UCSD-AML1 (cell line): ENCODE results near the gene CTDSP2.

Experiments used
- DNase-seq: peaks from one replicate; lab custom pipeline; 2025; ENCODE audit not compliant: unreplicated experiment; lab: John Stamatoyannopoulos, UW

Gene CTDSP2

DNA sequence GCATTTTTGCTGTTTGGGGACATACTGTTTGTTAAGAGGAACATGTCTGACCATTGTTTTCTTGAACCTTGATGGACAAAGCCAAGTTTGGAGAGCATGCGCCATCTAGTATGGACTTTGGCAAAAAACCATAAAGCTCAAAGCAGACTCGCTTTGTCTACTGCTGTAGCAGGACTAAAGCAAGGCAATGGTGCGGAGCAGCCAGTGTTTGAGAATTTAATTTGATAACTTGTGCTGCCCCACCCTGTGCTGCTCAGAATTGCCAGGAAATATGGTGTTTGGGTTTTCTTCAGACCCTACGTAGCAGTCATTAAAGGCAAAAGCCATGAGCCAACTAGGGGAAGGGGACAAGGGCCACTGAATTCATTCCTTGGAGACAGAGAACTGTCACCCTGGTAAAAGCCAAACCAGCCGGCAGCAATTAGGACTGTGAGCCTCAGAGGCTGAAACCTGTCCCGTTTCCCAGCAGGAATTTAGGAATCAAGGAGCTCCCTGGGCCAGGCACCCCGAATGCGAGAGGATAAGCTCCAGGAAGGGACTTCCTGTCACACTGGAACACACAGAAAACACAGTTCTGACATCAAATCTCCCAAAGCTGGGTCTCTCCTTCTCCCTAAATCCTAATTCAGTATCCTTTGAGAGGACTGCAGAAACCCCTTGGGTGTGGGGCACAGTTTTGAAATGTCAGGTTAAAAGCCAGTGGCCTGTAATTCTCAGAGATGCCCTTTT lies 29.1 kb downstream of the CTDSP2 start:
- no peak for DNase-seq

DNA sequence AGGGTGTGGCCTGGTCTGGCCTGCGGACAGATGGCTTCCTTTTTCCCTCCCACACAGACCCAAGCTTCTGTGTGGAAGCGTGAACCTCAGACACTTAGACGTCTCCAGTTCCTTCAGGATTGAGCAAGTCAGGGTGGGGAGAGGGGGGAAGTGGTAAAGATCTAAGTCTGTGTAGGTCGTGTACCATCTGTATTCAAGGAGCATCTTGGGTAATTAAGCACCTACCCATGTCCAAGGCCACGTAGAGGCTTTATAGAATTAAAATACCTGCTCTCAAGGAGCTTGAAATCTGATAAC lies 29.7 kb downstream of the CTDSP2 start:
- DNase-seq = peak; percentile 58

DNA sequence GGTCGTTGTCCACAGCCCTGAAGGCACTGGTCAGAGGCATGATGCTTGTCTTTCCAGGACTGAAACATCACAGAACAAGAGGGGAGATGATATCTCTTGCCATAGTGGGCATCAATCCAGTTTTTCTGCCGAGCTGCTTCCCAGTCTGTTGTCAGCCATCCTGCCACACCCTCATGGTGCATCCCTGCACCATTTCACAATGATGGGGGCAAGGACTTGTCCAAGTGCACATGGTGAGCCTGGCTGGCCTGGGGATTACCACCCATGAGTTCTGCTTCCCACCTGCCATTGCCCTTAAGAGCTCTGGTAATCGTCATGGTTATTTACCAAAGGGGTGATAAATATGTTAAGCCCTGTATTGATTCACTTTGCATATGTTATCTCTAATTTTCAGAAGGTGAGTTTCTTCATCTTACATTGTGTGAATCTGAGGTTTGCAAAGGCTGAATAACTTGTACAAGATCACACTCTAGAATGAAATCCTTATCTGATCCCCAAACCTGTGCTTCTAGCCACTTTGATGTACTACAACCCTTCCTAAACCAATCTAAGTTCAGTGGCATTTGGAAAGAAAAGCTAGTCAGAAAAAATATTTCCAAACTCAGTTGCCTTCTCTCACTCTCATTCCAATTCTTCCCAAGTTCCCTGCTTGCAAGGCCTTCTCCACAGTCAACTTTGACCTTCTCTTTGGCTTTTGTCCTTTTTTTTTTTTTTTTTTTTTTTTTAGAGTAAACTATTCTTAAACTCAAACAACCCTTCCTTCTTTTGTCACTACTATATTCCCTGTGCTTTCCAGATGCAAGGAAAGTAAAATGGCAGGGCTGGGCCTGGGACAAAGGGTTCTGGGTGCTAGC lies 30.3 kb downstream of the CTDSP2 start:
- DNase-seq = no peak

DNA sequence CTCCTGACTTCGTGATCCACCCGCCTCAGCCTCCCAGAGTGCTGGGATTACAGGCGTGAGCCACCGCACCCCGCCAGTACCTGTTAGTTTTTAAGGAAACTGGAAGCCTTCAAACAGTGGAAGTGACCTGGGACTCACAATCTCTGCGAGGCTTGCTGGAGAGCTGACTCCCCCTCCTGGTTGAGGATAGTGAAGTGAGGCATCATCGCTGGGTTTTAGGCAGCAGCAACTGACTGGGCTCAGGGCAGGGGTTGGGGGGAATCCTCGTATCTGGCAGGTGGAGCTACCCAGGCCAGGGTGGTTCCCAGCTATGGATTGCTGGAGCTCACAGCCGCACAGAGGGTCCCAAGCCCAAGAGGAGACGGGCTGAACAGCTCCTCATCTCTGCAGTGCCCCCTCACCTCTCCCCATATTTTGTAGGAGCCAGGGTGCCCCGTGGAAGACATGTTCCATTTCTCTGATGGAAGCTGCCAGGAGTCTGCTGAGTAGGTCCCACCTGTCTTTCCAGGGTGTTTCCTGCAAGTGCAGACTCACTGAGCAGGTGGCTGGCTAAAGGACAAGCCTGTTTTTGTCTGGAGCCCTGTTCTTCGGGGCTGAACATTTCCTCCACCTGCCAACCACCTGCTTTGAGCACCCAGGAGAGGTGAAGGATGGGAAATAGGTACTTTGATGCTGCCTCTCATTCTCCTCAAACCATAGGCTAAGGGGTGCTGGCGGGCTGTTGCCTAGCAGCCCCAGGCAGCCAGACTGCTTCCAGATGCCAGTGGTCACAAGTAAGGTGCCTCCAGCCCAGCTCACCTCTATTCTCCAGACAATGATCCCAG lies 31.1 kb downstream of the CTDSP2 start:
- no peak for DNase-seq

DNA sequence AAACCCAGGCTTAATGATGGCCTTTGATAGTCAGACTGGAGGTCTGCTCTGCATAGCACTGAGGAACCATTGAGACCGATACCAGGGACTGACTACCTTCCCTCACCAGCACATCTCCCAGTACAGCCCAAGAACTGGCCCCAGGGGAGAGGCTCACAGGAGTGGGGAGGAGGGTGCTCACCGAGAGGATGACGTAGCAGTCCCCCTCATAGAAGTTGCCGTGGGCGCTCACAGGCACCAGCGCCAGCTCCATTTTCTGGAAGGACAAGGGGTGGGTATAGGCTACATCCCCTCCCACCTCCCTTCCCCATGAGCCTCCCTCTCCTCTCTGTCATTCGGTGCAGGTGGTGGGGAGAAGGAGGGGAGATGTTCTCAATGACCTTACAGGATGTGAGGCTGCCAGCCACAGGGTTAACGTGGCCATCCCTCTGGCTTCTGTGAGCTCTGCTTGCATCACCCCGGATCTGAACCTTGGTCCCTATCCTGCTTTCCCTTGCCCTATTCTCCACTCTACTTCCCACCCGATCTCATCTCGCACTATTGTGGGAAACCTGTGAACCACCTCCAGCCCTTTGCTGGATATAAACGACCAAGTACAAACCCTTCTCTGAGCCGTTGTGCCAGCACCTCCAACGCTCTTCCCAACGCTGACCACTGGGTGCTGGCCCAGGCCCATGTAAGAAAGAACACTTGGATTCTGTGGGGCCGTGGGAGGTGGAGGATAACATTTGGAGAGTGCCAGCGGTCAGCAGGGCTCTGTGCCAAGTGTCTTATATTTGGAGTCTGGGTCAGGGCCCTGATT lies 32.4 kb downstream of the CTDSP2 start:
- no peak for DNase-seq

DNA sequence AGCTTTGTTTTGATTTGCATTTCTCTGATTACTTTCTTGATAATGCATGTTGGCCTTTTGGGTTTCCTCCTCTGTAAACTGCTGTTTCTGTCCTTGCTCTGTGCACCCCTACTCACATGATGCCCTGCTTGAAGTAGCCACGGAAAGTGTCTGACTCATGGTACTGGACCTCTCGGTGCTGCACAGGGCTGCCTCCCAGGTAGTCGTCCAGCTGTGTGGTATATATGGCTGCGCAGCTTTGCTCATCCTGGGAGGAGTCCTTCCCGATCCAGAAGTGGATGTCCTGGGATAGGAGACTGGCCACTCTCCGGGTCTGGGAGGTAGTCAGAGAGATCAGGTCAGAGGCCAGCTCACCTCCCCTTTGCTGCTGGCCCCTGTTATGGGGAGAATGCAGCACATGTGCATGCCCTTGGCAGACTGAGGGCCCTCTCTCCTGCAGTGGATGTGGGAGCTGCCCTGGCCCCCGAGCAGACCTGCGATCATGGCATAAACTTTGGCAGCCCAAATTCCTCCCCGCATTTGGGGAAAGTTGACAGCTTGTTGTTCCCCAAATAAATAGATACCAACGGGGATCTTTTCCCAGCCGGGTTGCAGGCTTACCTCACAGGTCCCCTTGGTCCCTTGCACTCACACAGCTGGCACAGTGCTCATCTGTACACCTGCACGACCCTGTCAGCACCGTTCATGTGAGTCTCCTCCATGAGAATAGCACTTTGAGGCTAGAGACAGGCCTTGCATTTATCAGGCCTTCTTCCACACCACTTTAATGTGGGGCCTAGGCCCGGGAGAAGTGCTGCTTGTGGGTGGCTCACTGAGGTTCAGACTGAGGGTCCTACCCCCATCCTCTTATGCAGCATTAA lies 33.2 kb downstream of the CTDSP2 start:
- DNase-seq = no peak

DNA sequence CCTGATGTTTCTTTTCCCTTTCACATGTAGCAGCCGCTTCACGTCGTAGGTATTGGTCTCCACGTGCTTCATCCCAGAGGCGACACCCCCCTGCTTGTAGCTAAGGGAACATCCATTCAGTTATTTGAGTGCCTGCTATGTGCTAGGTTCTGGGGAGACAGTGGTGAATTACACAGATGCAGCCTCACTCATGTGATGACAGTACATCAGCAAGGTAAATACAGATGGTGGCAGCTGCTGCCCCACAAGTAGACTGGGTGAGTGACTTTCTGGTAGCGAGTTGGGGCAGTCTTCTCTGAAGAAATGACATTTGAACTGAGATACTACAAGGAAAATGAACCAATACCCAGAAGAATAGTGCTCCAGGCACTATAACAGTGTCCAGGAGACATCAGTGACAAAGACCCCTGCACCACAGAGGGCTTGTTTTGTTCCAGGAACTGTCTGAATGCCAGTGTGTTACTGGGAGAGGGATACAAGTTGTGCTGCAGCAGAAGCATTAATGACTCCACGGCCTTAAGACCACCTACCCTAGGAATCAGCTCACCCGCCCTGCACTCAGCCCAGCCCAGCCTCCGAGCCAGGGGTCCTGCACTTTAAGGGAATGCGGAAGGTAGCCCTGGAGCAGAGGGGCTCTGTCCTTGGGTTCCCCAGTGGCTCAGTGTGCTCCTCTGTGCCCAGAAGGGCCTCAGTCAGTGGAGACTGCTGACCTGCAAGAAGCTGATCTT lies 35.3 kb downstream of the CTDSP2 start:
- DNase-seq = no peak

DNA sequence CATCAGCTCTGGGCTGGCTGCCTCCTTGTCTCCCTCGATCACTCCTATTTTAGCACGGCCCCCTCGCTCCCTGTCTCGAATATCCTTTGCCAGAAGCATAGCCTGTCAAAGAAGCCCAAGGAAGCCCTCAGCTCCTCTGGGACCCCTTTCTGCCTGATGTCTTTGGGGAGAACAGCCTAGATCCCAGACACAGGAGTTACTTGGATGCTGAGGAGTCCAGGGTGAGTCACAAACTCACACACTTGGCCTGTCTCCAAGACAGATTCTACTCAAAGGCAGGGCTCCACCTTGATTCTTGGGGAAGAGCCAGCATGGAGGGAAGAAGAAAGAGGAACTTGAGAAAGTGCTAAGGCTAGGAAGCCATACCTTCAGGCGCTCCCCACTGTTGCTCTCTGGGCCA lies 36.1 kb downstream of the CTDSP2 start:
- no peak for DNase-seq

DNA sequence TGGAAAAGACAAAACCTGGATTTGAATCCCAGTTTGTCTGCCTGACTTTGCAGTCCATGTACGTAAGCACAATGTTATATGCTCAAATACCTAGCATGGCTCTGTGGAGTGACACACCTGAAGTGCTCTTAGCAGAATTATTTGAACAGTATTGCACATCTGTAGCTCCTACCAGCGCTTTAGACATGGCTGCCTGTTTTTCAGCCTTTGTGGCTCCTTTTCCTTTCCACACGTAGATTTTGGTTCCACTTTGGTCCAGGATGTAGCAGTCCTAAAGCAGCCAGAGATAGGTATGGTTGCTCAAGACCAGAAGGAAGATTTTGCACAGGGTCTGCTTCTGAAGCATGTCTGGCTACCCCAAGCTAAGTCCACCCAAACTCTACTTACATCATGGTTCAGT lies 37.1 kb downstream of the CTDSP2 start:
- no peak for DNase-seq

DNA sequence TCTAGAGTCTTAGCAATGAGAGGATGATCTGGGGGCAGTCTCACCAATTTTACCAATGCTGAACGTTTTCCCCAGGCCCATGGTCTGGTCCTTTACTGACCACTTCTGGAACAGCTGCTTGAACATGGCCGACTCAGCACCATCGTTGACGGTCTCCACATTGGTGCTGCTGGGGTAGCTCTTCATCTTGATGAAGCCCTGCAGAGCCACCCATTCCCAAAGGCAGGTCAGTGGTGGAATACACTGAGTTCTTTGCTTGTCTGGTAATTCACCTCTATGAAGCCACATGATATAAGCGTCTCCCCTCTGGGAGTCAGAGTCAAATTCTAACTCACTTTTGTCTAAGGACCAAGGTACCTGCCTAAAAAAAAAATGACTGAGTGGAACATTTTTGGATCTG lies 38.2 kb downstream of the CTDSP2 start:
- DNase-seq = no peak

DNA sequence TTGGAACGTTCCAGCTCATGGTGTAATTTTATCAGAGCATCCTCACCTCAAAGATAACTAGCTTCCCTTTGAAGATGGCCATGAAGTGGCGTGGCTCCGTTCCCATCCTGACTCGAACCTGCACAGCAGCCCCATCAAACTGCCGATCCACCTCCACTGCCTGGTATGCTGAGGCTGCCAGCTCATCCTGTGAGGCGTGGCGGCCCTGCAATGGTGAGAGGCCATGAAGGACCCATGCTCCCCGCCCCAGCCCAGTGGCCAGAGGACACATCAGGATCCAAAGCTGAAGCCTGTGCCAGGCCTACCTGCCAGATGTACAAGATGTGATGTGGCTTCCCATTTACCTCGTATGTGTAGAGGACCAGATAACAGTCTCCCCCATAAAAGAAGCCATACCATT lies 39.2 kb downstream of the CTDSP2 start:
- DNase-seq = no peak

DNA sequence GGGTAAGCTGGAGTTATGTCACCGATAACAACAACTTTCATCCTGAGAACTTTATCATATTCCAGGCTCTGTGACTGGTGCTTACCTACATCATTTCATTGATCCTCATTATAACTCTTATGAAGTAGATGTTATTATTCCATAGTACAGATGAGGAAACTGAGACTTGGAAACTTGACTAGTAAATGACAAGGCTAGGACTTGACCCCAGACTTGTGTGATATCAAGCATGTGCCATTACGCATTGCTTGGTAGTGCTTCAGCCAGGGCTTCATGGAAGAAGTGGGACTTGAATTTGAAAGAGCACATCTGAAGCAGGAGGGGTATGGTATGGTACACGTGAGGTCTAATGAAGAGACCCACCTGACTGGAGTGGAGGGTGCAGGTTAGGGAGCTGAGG lies 39.9 kb downstream of the CTDSP2 start:
- no peak for DNase-seq

DNA sequence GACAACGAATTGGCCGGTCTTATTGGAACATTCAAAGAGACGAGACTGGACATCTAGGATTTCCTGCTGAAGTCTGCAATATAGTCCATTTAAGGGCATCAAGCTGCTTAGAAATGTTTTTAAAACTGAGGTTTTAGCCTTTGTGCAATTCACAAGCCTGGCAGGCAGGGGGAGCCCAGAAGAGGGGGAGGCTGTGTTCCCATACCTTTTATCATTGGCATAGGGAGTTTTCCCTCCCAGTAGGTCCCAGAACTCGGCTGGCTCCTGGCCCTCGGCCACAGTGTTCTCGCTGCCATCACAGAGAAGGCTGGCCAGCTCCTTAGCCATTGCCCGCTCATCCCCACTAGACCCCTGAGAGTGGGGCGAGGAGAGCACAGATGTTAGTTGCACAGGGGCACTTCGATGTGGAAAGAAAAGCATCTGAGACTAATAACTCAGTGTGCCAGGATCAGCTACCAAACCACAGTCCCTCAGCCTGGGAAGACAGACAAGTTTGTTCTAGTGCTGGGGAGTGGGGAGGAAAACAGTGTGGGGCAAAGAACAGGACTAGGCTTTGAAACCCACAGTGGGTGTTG lies 43.1 kb downstream of the CTDSP2 start:
- DNase-seq = peak; percentile 32

DNA sequence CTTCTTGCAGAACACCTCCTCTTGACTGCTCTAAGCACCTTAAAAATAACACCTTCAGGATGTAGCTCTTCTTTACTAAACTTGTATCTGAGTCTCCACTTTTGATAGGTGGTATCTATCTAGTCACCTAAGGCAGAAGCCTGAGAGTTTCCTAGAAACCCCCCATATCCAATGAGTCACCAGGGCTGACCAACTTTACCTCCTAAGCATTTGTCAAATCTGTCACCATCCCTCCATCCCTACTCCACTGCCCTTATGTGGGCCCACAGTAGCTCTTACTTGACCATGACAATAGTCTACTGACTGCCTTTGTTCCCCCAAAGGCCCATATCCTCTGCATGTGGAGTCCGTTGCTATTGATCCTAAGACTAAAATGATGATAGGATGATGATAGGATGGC lies 43.9 kb downstream of the CTDSP2 start:
- DNase-seq = no peak

DNA sequence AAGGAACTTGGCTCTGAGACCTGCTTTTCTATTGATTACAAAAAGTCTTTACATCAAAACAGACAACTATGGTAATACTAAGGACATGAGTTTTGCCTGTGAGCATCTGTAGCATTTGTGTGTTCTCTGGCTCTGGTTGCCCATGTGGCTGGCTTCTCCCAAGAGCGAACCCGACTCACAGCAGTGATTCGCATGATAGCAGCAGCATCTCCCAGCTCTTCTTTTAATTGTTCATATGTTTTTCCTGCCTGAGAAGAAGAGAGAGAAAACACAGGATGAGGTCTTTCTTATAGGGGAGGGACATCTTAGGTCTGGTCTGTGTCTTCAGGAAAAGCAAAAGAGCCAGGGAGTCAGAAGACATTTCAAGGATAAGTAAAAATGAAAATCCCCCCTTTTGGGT lies 45.6 kb downstream of the CTDSP2 start:
- no peak for DNase-seq

DNA sequence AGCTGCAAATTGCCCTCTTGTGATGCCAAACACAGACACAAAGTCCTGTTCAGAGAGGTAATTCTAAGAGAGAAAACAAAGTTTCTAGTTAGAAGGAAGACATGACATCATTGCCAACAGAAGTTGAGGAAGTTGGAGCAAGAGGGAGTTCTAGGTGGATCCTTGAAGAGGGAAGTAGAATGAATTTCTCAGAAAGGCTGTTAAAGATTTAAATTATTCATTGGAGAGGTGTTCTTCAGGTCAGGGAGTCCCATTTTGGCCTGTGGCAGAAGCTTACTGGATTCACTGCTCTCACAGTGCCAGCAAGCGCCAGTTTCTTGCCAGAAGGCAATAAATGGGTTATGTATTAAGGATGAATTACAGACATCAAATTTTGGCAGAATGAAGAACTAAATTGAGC lies 48.6 kb downstream of the CTDSP2 start:
- DNase-seq = no peak

DNA sequence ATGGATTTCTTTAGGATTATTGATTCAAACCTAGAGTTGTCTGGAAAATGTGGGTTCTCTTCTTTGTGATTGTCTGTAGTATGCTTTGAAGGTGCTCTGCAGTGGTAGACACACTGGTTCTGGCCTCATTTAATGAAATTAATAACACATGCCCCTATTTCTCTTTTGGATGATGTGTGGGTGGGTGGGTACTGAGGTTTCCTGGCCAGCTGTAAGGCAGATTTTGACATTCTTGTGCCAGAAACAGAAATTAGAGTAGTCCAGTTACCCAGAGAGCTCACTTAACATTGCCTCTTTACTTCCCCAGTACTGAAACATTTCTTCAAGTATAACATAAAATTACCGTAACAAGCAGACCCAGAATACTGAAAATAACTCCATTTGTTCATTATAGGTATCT lies 49.5 kb downstream of the CTDSP2 start:
- DNase-seq = no peak

DNA sequence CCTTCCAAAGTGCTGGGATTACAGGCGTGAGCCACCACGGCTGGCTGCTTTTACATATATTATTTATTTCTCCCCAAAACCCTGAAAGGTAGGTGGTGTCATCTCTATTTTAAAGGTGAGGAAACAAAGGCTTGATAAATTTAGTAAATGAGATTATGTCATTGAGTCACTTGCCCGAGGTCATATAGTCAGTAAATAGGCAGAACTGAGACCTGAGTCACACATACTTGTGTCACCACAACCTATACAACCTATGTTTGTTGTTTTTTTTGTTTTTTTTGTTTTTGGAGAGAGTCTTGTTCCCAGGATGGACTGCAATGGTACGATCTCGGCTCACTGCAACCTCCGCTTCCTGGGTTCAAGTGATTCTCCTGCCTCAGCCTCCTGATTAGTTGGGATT lies 51.2 kb downstream of the CTDSP2 start:
- no peak for DNase-seq

DNA sequence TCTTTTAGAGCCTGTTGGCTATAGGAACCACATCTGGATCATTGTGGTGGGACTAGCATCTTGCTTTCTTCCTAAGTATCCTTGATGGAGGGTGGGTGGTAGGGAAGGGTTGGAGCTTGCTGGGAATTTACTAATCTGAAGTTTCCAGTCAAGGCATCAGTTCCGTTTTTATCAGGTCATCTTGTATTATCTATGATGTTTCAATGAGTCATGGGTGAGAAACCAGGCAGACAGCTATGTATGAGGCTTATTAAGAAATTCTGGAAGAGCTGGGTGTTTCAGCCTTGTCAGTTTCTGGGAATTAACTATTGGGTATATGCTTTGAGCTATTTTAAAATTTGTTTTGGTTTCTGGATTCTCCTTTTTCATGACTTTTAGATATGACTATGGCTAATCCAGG lies 52.6 kb downstream of the CTDSP2 start:
- DNase-seq = no peak
